Measurements from ENCODE around the gene MEI4.
"Not testable (repeated sequence)": the region's sequence is repeated elsewhere in the genome, so short reads cannot be mapped to it uniquely, and the experiment has no call there.

MEI4 gene

DNA sequence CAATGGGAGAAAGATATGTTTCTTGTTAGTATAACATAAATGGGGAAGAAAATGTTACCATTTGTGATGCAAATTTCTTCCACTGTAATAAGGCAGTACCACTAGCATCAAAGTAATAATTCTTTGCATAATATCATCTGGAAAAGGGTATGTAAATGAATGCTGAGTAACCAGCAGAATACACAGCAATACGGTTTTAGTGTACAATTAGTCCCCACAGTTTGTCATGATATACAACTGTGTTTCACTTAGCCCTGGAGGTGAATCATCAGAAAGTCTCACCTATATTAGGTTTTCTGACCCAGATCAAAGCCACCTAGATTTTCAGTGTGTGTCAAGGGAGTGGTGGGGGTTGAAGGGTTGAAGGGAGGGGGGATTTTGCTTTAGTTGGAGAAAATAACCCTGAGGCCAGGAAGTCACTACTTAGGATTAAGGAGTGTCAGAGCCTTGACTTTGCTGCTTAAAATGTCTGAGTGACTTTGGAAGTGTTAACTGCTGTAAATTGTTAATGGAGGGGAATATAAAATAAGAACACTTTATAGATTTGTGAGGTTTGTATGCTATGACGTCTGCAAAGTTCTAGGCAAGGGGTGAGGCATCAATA lies 8.6 kb upstream of the MEI4 start:
- TF ChIP-seq, protein P1, sequence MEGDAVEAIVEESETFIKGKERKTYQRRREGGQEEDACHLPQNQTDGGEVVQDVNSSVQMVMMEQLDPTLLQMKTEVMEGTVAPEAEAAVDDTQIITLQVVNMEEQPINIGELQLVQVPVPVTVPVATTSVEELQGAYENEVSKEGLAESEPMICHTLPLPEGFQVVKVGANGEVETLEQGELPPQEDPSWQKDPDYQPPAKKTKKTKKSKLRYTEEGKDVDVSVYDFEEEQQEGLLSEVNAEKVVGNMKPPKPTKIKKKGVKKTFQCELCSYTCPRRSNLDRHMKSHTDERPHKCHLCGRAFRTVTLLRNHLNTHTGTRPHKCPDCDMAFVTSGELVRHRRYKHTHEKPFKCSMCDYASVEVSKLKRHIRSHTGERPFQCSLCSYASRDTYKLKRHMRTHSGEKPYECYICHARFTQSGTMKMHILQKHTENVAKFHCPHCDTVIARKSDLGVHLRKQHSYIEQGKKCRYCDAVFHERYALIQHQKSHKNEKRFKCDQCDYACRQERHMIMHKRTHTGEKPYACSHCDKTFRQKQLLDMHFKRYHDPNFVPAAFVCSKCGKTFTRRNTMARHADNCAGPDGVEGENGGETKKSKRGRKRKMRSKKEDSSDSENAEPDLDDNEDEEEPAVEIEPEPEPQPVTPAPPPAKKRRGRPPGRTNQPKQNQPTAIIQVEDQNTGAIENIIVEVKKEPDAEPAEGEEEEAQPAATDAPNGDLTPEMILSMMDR (conservative IDR thresholded peaks at IDR 0.05; ENCODE audit: low read length) = no peak
- no peak for TF ChIP-seq EZH2phosphoT487 (IDR thresholded peaks at IDR 0.05; ENCODE audit: borderline replicate concordance)
- no peaks in the 10 kb centered on the region for H3K79me2 ChIP-seq (ENCODE audit: insufficient read depth, low read length)
- no peaks in the 10 kb centered on the region for H3K9me3 ChIP-seq (ENCODE audit: insufficient read depth, low read depth, low read length)
- H3K9me2 ChIP-seq (replicated peaks; ENCODE audit: low read depth, low read length) = no peaks in the 10 kb centered on the region
- no peak overlapping the region for H3K9ac ChIP-seq (ENCODE audit: low read depth, low read length, poor library complexity, severe bottlenecking)
- no peak overlapping the region for H3K4me2 ChIP-seq (ENCODE audit: low read depth, low read length, poor library complexity, severe bottlenecking)
- no peaks in the 10 kb centered on the region for H3K36me3 ChIP-seq (ENCODE audit: insufficient read depth, low read length)
- H3K4me3 ChIP-seq (ENCODE audit: low read length, poor library complexity, severe bottlenecking) = no peak overlapping the region
- no peaks in the 10 kb centered on the region for H3K4me1 ChIP-seq (ENCODE audit: insufficient read depth, low read length, poor library complexity, severe bottlenecking)
- H4K20me1 ChIP-seq (ENCODE audit: insufficient read depth, low read length, poor library complexity, severe bottlenecking) = no peaks in the 10 kb centered on the region
- H2AFZ ChIP-seq (ENCODE audit: low read length) = no peak overlapping the region
- no peaks in the 10 kb centered on the region for H3F3A ChIP-seq (ENCODE audit: low read depth)
- H3K27me3 ChIP-seq (ENCODE audit: insufficient read depth, low read length, poor library complexity, severe bottlenecking) = no peaks in the 10 kb centered on the region

DNA sequence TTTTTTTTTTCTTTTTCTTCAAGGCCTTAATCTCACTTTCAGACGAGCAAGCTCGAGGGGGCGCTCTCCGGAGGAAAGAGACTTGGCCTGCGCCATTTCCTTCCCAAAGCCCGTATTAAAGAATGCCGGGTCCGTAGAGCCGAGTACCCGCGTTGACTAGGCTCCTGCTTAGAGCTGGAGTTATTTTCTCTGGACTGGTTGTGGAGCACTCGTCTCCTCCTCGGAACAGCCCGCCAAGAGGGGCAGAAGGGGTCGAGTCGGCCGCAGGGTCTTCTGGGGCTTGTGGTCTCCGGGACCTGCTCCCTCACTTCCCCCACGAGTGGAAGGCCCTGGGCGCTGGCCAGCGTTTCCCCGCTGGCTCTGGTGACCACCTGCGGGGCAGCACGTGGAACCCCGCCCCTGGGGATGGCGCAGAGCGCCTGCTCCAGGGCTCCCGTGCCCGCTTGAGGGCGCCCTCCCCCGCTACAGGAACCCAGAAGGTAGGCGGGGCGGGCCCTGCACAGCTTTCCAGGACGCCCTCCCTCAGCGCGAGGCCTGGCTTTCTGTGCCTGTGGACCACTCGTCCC lies 2.7 kb upstream of the MEI4 start:
- Histone ChIP-seq H3K27me3 (ENCODE audit: insufficient read depth, low read length, poor library complexity, severe bottlenecking) (no peaks in the 10 kb centered on the region), H3K9me2 (replicated peaks; ENCODE audit: low read depth, low read length) (no peaks in the 10 kb centered on the region), H3K79me2 (ENCODE audit: insufficient read depth, low read length) (no peaks in the 10 kb centered on the region), H4K20me1 (ENCODE audit: insufficient read depth, low read length, poor library complexity, severe bottlenecking) (no peaks in the 10 kb centered on the region), H3F3A (ENCODE audit: low read depth) (no peaks in the 10 kb centered on the region), H3K9me3 (ENCODE audit: insufficient read depth, low read depth, low read length) (no peaks in the 10 kb centered on the region), H3K36me3 (ENCODE audit: insufficient read depth, low read length) (no peaks in the 10 kb centered on the region), H2AFZ (ENCODE audit: low read length) (no peak overlapping the region), H3K4me2 (ENCODE audit: low read depth, low read length, poor library complexity, severe bottlenecking) (no peak overlapping the region), H3K4me3 (ENCODE audit: low read length, poor library complexity, severe bottlenecking) (no peak overlapping the region), H3K4me1 (ENCODE audit: insufficient read depth, low read length, poor library complexity, severe bottlenecking) (no peaks in the 10 kb centered on the region), H3K9ac (ENCODE audit: low read depth, low read length, poor library complexity, severe bottlenecking) (no peak overlapping the region)
- no peak for TF ChIP-seq EZH2phosphoT487 (IDR thresholded peaks at IDR 0.05; ENCODE audit: borderline replicate concordance)
- TF ChIP-seq, protein P1 (conservative IDR thresholded peaks at IDR 0.05; ENCODE audit: low read length) = no peak

DNA sequence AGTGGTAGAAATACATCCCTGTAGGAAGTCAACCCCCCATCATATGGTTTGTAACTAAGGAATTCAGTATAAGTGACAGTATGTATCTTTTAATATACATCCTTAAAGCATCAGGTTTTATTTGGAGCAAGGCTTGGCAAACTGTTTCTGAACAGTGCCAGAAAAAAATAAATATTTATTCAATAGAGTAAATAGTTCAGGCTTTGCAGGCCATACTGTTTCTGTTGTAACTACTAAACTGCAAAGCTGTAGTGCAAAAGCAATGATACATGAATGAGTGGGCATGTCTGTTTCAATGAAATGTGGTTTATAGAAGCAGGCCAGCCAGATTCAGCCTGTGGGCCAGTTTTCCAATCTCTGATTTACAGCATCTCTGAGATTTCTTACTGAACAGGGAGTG lies 977 bp downstream of the MEI4 start:
- no peaks in the 10 kb centered on the region for H3K27me3 ChIP-seq (ENCODE audit: insufficient read depth, low read length, poor library complexity, severe bottlenecking)
- no peak overlapping the region for H3K9ac ChIP-seq (ENCODE audit: low read depth, low read length, poor library complexity, severe bottlenecking)
- no peak overlapping the region for H2AFZ ChIP-seq (ENCODE audit: low read length)
- no peaks in the 10 kb centered on the region for H3K9me2 ChIP-seq (replicated peaks; ENCODE audit: low read depth, low read length)
- no peak overlapping the region for H3K4me3 ChIP-seq (ENCODE audit: low read length, poor library complexity, severe bottlenecking)
- no peaks in the 10 kb centered on the region for H3K9me3 ChIP-seq (ENCODE audit: insufficient read depth, low read depth, low read length)
- no peak for TF ChIP-seq EZH2phosphoT487 (IDR thresholded peaks at IDR 0.05; ENCODE audit: borderline replicate concordance)
- TF ChIP-seq, protein P1 (conservative IDR thresholded peaks at IDR 0.05; ENCODE audit: low read length) = no peak
- H3K36me3 ChIP-seq (ENCODE audit: insufficient read depth, low read length) = no peaks in the 10 kb centered on the region
- no peak overlapping the region for H3K4me2 ChIP-seq (ENCODE audit: low read depth, low read length, poor library complexity, severe bottlenecking)
- H3K79me2 ChIP-seq (ENCODE audit: insufficient read depth, low read length) = no peaks in the 10 kb centered on the region
- no peaks in the 10 kb centered on the region for H4K20me1 ChIP-seq (ENCODE audit: insufficient read depth, low read length, poor library complexity, severe bottlenecking)
- no peaks in the 10 kb centered on the region for H3F3A ChIP-seq (ENCODE audit: low read depth)
- no peaks in the 10 kb centered on the region for H3K4me1 ChIP-seq (ENCODE audit: insufficient read depth, low read length, poor library complexity, severe bottlenecking)

DNA sequence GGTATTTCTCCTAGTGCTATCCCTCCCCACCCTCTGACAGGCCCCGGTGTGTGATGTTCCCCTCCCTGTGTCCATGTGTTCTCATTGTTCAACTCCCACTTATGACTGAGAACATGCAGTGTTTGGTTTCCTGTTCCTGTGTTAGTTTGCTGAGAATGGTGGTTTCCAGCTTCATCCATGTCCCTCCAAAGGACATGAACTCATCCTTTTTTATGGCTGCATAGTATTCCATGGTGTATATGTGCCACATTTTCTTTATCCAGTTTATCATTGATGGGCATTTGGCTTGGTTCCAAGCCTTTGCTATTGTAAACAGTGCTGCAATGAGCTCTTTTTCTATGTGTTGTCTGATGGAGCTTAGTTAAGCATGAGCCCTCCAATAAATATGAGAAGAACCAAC lies 2.2 kb downstream of the MEI4 start:
- not testable (repeated sequence) for H3F3A ChIP-seq (ENCODE audit: low read depth); H3K36me3 ChIP-seq (ENCODE audit: insufficient read depth, low read length); H3K4me1 ChIP-seq (ENCODE audit: insufficient read depth, low read length, poor library complexity, severe bottlenecking); H3K4me2 ChIP-seq (ENCODE audit: low read depth, low read length, poor library complexity, severe bottlenecking); H3K79me2 ChIP-seq (ENCODE audit: insufficient read depth, low read length); H4K20me1 ChIP-seq (ENCODE audit: insufficient read depth, low read length, poor library complexity, severe bottlenecking); H3K9me3 ChIP-seq (ENCODE audit: insufficient read depth, low read depth, low read length); H2AFZ ChIP-seq (ENCODE audit: low read length); H3K9me2 ChIP-seq (replicated peaks; ENCODE audit: low read depth, low read length); H3K27me3 ChIP-seq (ENCODE audit: insufficient read depth, low read length, poor library complexity, severe bottlenecking); H3K4me3 ChIP-seq (ENCODE audit: low read length, poor library complexity, severe bottlenecking); H3K9ac ChIP-seq (ENCODE audit: low read depth, low read length, poor library complexity, severe bottlenecking)
